ENCODE measurements around the gene CFAP53.

Gene CFAP53, protein sequence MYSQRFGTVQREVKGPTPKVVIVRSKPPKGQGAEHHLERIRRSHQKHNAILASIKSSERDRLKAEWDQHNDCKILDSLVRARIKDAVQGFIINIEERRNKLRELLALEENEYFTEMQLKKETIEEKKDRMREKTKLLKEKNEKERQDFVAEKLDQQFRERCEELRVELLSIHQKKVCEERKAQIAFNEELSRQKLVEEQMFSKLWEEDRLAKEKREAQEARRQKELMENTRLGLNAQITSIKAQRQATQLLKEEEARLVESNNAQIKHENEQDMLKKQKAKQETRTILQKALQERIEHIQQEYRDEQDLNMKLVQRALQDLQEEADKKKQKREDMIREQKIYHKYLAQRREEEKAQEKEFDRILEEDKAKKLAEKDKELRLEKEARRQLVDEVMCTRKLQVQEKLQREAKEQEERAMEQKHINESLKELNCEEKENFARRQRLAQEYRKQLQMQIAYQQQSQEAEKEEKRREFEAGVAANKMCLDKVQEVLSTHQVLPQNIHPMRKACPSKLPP

DNA sequence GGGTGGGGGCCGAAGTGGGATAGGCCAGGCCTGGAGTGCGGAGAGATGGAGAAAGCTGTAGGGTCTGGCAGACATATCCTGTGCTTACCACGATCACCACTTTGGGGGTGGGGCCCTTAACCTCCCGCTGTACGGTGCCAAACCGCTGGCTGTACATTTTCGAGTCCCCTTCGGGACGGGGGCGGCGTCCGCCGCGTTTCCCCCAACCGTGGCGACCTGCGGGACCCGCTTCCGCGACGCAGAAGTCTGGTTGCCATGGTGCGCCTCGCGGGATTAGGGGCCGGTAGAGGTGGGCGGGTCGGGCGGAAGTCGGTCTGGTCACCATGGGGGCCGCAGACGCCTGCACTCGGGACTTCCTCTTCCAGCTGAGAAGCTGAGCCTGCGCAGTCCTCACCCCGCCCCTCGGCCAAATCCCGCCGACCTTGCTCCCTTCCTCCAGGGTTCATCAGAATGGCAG, at the start of gene CFAP53:
TSS of gene CFAP53 (minus strand) at position 248 of the 457 bp plus-strand sequence. CDS start at position 157, 91 bp downstream.
- peak; percentile 49 for DNase-seq (ENCODE audit: low read depth)
- TF ChIP-seq CTCF (conservative IDR thresholded peaks at IDR 0.05; ENCODE audit: low read depth, low read length), result no peak

DNA sequence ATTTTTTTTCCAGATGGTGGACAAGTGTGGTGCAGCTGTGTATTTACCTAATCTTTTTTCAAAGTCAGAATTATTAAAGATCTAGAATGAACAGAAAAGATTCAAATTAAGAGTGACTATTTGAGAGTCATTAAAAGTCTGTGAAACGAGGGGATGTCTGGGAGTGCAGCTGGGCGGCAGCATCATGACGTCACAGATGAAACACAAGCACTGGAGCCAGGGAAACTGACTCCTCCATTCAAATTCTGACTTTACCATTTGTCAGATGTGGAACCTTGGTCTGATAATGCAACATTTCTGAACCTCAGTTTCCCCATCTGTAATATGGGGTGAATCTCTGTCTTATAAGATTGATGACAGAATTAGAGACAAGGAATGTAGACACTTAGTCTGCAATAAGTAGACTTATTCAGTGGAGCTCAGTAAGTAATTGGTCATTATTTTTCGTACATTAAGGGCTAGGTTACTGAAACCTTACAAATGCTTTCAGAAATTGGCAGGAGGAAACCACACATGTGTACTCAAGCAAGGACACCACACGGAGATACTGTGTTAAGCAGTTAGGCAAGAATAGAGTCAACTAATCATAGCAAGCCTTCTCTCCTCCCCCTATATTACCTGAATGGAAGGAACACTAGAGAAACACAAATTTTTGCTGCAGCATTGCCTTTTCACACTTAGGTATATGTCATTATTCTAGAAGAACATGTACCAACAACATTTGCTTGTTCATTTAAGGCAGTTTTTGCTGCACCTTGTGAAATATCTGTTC, 49.0 kb upstream of the CFAP53 start:
- no peak for DNase-seq (ENCODE audit: low read depth)
- no peak overlapping the region for H3K4me3 ChIP-seq (ENCODE audit: low read length)
- no peak for TF ChIP-seq CTCF (conservative IDR thresholded peaks at IDR 0.05; ENCODE audit: low read depth, low read length)

More for the DNA sequence above, at the start of gene CFAP53:
- peak within 1 kb of the TSS; percentile 87 for H3K4me3 ChIP-seq (ENCODE audit: low read length)

DNA sequence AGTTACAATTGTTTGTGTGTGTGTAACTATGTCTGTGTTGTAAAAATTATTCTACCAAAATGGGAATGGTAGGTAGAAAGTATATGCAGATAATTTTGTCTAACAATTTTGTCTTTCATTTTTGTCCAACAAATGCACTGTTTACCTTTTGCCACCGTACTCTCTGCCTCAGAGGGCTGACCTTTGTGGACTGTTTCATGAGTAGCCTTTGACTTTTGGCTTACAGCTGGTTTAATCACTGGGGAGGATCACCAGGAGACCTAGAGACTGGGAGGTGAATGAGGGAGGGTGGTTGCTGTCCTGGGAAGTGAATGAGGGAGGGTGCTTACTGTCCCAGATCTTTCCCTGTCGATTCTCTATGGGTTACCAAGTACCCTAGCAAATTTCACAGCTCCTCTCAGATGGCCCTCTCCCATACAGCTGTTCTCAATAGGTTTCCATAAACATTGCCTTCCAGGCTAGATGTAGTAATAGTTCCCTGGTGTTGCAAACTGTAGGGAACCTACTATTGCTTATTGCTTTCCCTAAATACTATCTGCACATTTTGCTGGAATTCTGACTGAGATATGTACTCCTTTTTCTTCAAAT, 47.7 kb upstream of the CFAP53 start:
- DNase-seq (ENCODE audit: low read depth), result no peak
- no peak for TF ChIP-seq CTCF (conservative IDR thresholded peaks at IDR 0.05; ENCODE audit: low read depth, low read length)

DNA sequence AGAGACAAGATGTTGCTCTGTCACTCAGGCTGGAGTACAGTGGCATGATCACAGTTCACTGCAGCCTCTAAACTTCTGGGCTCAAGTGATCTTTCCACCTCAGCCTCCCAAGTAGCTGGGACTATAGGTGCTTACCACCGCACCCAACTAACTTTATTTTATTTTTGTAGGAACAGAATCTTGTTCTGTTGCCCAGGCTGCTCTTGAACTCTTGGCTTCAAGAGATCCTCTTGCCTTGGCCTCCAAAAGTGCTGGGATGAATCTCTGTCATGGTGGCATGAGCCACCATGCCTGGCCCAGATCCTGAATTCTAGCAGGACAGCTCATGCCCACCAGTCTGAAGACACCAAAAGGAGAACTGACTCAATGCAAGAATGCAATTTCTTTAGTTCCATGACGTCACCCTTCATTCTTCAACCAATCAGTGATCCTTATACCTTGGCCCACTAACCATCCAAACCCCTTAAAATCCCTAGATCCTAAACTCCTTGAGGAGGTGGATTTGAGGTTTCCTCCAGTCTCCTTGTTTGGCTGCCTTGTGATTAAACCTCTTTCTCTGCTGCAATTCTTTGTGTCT, 46.8 kb upstream of the CFAP53 start:
- DNase-seq (ENCODE audit: low read depth), result no peak
- TF ChIP-seq CTCF (conservative IDR thresholded peaks at IDR 0.05; ENCODE audit: low read depth, low read length), result no peak
- no peak overlapping the region for H3K4me3 ChIP-seq (ENCODE audit: low read length)

More for the DNA sequence above, 47.7 kb upstream of the CFAP53 start:
- H3K4me3 ChIP-seq (ENCODE audit: low read length), result no peak overlapping the region

- no peak for TF ChIP-seq CTCF (conservative IDR thresholded peaks at IDR 0.05; ENCODE audit: low read depth, low read length)
- H3K4me3 ChIP-seq (ENCODE audit: low read length), result no peak overlapping the region
- DNase-seq (ENCODE audit: low read depth), result no peak
Observed at GRCh38 chr18:50312296-50313030, 46.2 kb upstream of the CFAP53 start.

GRCh38 chr18:50311650-50312049, 45.4 kb upstream of the CFAP53 start:
- TF ChIP-seq CTCF (conservative IDR thresholded peaks at IDR 0.05; ENCODE audit: low read depth, low read length), result no peak
- no peak overlapping the region for H3K4me3 ChIP-seq (ENCODE audit: low read length)
- no peak for DNase-seq (ENCODE audit: low read depth)

Measured in retinal pigment epithelial cell (primary cell).